HG02981 (cell line): Measurements from ENCODE around the gene PREB.
"Not testable (repeated sequence)": the region's sequence is repeated elsewhere in the genome, so short reads cannot be mapped to it uniquely, and the experiment has no call there.

ENCODE experiments used
- ATAC-seq: cut with Tn5 transposase; IDR thresholded peaks from one replicate; pipeline ENCODE4 v1.9.1; 2021; ENCODE audit warnings: mild to moderate bottlenecking, moderate library complexity; ENCODE audit not compliant: unreplicated experiment

PREB gene

DNA sequence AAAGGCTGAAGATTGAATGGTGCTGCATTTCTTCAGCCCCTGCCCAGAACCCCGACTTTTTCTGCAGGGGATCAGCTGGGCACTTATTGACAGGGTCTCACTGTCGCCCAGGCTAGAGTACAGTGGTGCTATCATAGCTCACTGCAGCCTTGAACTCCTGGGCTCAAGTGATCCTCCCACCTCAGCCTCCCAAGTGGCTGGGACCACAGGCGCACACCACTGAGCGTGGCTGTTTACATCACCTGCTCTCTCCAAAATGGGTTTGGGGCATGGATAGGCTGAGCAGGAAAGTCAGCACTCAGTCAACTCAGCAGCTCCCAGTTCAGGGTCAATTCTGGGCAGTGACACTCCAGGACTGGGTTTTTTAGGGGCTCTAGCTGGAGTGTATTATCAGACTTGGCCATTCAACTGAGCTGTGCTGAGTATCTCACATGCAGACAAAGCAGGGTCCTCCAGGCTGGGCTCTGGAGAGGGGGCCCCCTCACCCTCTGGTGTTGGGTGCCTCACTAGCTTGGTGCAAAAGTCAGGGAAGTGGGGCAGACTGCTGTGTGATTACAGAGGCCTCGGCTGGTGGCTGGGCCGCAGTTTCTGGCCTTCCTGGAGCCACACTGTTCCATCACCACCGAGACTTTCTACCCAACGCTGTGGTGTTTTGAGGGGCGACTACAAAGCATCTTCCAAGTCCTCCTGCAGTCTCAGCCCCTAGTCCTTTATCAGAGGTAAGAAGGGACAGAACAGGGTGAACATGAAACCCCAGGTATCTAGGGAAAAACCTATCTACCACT, 6.4 kb downstream of the PREB start:
- ATAC-seq, result no peak

- no peak for ATAC-seq
Observed at GRCh38 chr2:27126252-27126710, 8.2 kb downstream of the PREB start.

- no peak for ATAC-seq
Observed at GRCh38 chr2:27125104-27125503, 9.3 kb downstream of the PREB start.

DNA sequence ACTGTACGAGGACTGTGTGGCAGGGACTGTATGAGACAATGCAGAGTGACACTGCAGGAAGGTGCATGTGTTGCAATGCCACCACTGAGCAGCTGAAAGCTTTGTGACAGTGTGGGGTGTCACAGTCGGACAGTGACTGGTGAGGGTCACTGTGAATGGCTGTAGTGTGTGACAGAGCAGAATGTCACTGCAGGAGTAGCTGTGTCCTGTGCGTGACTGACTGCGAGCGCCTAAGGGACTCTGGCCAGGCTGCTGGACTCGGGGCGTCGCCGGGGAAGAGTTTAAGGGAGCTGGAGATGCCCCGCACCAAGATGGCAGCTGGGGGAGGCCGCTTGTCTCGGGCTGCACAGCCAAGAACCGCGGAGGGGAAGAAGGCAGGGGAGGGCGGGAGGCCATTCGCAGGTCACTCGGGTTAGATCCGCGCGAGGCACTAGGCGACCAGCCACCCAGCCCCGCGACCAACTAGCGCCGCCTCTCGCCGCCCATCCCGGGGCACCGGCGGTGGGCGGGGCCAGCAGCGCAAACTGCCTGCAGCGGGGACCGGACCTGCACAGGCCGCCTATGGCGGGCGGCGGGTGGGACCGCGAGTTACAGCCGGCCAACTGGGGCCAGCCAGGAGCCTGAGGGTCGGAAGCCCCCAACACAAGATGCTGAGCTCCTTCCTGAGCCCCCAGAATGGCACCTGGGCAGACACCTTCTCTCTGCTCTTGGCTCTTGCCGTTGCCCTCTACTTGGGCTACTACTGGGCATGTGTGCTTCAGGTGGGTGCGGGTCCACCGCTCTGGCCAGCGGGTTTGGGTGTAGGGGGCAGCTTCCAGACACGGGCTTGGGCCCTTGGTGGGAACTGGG, 10.9 kb downstream of the PREB start, which contains the start of gene ABHD1:
Gene ABHD1, plus strand, starts transcription at position 514 of the 849 bp plus-strand sequence. Its CDS starts 134 bp downstream, at position 648.
- ATAC-seq, result no peak

- ATAC-seq, result no peak
Observed at GRCh38 chr2:27122791-27123190, 11.6 kb downstream of the PREB start.

DNA sequence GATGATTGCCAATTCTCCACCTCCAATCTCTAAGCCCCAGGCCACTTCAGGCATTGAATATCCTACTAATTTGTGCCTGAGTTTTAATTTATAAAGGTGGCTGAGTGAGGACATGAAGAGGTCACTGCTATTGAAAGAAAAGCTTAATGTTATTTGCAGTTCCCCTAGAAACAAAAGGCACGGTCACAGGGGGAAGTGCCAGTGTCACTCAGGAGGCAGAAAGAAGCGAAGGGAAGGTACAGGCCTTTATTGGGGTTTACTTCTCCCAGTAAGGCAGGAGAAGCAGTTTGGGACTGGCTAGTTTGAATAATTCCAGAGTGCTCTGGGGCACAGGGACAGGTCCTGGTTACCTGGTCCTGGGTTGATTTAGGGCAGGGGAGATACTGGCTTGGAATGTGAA, 12.5 kb downstream of the PREB start:
- no peak for ATAC-seq

DNA sequence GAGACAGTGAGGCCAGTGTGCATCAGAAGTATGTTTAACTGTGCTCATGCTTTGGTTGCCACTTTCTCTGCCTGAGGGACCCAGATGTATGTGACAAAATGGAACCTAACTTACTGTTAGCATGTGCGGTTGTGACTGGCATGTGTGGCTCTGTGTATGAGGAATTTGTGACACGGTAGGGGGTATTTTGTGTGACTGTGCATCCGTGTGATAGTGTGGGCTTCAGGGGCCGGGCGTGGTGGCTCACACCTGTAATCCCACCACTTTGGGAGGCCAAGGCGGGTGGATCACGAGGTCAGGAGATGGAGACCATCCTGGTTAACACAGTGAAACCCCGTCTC, 15.1 kb downstream of the PREB start:
- ATAC-seq, result not testable (repeated sequence)

DNA sequence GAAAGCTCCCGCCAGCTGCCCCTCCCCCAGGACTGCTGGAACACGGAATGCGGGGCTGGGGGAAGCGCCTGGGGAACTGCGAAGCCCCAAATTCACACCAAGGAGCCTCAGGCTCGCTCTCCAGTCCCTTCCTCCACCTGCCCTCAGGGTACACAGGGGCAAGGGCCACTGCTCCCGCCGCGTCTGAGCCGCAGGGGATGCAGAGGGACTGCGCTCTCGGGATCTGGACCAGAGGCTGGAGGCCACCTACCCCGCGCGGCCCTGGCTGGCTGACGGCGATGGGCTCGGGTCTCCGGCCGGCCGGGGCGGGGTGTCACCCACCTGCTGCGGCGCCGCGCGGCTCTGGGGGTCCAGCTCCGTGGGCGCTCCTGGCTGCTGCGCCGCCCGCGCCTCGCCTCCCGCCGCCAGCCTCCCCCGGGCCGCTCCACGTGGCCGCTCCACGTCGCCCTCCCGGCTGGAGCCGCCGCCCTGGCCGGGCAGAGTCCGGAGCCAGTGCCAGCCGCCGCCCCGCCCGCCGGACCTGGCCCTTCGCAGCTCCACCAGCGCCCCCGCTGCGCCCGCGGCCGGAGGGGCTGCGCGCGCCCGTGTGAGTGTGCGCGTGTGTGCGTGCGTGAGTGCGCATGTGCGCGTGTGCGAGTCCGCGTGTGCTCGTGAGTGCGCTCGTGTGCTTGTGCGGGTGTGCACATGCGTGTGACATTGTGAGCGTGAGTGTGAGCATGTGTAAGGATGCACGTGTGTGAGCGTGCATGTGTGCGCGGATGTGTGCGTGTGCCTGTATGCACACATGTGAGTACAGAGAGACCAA, 15.7 kb downstream of the PREB start, which contains the start of gene CGREF1:
Gene CGREF1, minus strand, starts transcription at position 604 of the 805 bp plus-strand sequence. CDS start 14,762 bp downstream, outside the sequence.
- ATAC-seq, result no peak

- no peak for ATAC-seq
Observed at GRCh38 chr2:27117995-27118524, 16.4 kb downstream of the PREB start.

- ATAC-seq, result no peak
Observed at GRCh38 chr2:27115519-27115918, 18.9 kb downstream of the PREB start.

DNA sequence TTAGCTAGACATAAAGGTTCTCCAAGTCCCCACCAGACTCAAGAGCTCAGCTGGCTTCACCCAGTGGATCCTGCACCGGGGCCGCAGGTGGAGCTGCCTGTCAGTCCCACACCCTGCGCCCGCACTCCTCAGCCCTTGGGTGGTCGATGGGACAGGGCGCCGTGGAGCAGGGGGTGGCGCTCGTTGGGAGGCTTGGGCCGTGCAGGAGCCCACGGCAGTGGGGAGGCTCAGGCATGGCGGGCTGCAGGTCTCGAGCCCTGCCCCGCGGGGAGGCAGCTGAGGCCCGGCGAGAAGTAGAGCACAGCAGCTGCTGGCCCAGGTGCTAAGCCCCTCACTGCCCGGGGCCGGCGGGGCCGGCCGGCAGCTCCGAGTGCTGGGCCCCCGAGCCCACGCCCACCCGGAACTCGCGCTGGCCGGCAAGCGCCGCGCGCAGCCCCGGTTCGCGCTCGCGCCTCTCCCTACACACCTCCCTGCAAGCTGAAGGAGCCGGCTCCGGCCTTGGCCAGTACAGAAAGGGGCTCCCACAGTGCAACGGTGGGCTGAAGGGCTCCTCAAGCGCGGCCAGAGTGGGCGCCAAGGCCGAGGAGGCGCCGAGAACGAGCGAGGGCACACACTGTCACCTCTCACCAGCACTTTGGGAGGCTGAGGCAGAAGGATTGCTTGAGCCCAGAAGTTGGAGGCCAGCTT, 22.9 kb downstream of the PREB start:
- not testable (repeated sequence) for ATAC-seq

- ATAC-seq, result not testable (repeated sequence)
Observed at GRCh38 chr2:27110603-27111352, 23.7 kb downstream of the PREB start.

DNA sequence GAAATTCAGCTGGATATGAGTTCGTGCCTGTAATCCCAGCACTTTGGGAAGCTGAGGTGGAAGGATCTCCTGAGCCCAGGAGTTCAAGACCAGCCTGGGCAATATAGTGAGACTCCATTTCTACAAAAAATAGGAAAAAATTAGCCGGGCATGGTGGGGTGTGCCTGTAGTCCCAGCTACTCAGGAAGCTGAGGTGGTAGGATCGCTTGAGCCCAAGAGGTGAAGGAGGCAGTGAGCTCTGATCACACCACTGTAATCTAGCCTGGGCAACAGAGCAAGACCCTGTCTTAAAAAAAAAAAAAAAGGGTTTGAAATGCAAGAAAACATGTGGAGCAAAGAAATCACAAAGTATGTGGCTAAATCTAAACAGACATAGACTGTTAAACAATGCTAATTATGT, 25.4 kb downstream of the PREB start:
- ATAC-seq, result no peak

DNA sequence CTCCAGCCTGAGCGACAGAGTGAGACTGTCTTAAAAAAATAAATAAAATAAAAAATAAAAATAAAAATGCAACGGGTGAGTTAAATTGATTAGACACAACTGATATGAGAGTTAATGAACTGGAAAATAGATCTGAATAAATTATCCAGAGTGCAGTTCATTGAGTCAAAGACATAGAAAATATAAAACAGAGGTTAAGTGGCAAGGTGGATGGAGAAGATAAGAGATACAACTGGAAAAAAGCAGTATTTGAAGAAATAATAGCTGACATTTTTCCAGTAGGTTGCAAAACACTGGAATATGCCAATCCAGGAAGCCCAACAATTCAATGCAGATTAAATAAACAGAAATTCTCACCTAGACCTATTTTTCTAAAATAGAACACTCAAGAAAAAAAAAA, 26.2 kb downstream of the PREB start:
- ATAC-seq, result no peak

- no peak for ATAC-seq
Observed at GRCh38 chr2:27105981-27106380, 28.5 kb downstream of the PREB start.

- no peak for ATAC-seq
Observed at GRCh38 chr2:27102329-27102728, 32.1 kb downstream of the PREB start.

DNA sequence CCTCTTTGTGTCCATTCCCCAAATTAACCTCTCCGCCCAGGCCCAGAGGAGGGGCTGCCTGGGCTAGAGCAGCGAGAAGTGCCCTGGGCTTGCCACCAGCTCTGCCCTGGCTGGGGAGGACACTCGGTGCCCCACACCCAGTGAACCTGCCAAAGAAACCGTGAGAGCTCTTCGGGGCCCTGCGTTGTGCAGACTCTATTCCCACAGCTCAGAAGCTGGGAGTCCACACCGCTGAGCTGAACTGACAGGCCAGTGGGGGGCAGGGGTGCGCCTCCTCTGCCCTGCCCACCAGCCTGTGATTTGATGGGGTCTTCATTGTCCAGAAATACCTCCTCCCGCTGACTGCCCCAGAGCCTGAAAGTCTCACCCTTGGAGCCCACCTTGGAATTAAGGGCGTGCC, 34.4 kb downstream of the PREB start:
- no peak for ATAC-seq

- ATAC-seq, result no peak
Observed at GRCh38 chr2:27099334-27099955, 35.0 kb downstream of the PREB start.

GRCh38 chr2:27097341-27097740, 37.1 kb downstream of the PREB start:
- ATAC-seq, result no peak
